DOHH2 (cell line): Measurements from ENCODE around the gene KRI1.

Experiments used
- CTCF ChIP-seq: fragments of 200-600 bp; sonication (generic); IDR thresholded peaks from one replicate; pipeline ENCODE4 v1.5.1; 2014; ENCODE audit warnings: antibody characterized with exemption, mild to moderate bottlenecking, low read depth, low read length; ENCODE audit not compliant: poor library complexity, severe bottlenecking
- EZH2phosphoT487 ChIP-seq: fragments of 200-600 bp; sonication (generic); IDR thresholded peaks from 2 replicates; pipeline ENCODE4 v1.6.1; 2017; ENCODE audit warnings: borderline replicate concordance, mild to moderate bottlenecking, antibody characterized with exemption, low read length, moderate library complexity, mixed read lengths

DNA sequence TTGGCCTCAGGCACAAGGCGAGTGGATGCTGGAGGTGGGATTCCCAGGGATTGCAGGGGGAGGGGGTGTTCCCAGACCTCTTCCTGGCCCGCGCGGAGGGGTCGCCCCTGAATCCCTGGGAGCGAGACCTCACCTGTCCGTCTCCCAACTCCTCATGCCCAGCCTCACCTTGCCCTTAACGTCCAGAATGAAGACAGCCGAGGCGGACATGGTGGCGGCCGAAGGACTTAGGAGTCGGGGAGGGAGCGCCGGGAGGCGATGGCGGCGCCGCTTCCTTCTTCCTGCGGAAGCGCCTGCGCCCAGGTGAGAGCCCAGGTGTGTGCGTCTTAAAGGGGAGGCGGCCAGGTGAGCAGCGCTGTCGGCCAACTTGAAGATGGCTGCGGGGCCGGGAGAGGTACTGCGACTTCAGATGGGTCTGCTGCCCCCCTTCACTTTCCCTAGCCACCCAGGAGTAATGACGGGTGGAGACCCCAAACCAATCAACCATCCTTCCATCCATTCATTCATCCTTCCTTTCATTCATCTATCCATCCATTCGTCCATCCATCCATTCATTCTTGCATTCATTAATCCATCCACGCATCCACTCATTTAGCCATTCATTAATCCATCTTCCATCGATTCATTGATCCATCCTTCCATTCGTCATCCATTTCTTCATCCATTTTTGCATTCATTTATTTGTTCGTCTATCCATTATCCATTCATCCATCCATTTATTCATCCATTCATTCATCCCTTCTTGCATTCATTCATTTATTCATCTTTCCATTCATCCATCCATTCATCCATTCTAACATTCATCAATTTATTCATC, 21.4 kb upstream of the KRI1 start, which contains the start of gene AP1M2:
- TF ChIP-seq CTCF = no peak
- no peak for TF ChIP-seq EZH2phosphoT487
